Liver (tissue), 9 donors: ENCODE data around the gene C10orf88. TPM values are rescaled to one million over a fixed set of nuclear protein-coding genes. Genes with fewer than 3 reads are reported as not detected.

ENCODE experiments used
- DNase-seq: peaks from one replicate; pipeline ENCODE4 v3.0.0-alpha.2; 2017; ENCODE audit warnings: low spot score
- H3K27ac ChIP-seq, 2 donors: one replicate each; pipeline ENCODE4 v1.7.0; 2013; ENCODE audit warnings: inconsistent platforms in 2 of 2, low read length in 2 of 2, control low read depth in 1 of 2, low read depth in 1 of 2, mild to moderate bottlenecking in 1 of 2
- H3K27me3 ChIP-seq, 4 donors: one replicate each; pipeline versions ENCODE4 v1.6.1 to v1.7.0; 2013; ENCODE audit warnings: low read length in 3 of 4, inconsistent platforms in 1 of 4, mild to moderate bottlenecking in 1 of 4, moderate library complexity in 1 of 4; ENCODE audit not compliant: control insufficient read depth in 4 of 4, insufficient read depth in 4 of 4
- H3K36me3 ChIP-seq, 4 donors: one replicate each; pipeline versions ENCODE4 v1.6.1 to v1.7.0; 2013; ENCODE audit warnings: low read length in 3 of 4, mild to moderate bottlenecking in 3 of 4, low read depth in 1 of 4, moderate library complexity in 1 of 4; ENCODE audit not compliant: control insufficient read depth in 4 of 4, insufficient read depth in 3 of 4
- H3K4me1 ChIP-seq, 4 donors: one replicate each; pipeline versions ENCODE4 v1.6.1 to v1.7.0; 2013; ENCODE audit warnings: low read length in 3 of 4, mild to moderate bottlenecking in 3 of 4, moderate library complexity in 1 of 4; ENCODE audit not compliant: control insufficient read depth in 4 of 4, insufficient read depth in 4 of 4
- H3K4me3 ChIP-seq, 3 donors: one replicate each; pipeline versions ENCODE4 v1.6.1 to v1.7.0; 2013; ENCODE audit warnings: low read length in 3 of 3, control low read depth in 1 of 3, low read depth in 1 of 3, mild to moderate bottlenecking in 1 of 3
- H3K9ac ChIP-seq, 2 donors: one replicate each; pipeline ENCODE4 v1.7.0; 2013; ENCODE audit warnings: low read length in 2 of 2, mild to moderate bottlenecking in 2 of 2, moderate library complexity in 2 of 2, control low read depth in 1 of 2, low read depth in 1 of 2
- H3K9me3 ChIP-seq, 4 donors: one replicate each; pipeline versions ENCODE4 v1.6.1 to v1.7.0; 2013; ENCODE audit warnings: low read length in 3 of 4; ENCODE audit not compliant: control insufficient read depth in 4 of 4
- EGR1 ChIP-seq, 2 donors: IDR thresholded peaks; 2 replicates each; pipeline ENCODE4 v1.6.1; 2016 to 2018; ENCODE audit warnings: antibody characterized with exemption in 2 of 2, low read depth in 2 of 2
- FOXA1 ChIP-seq: IDR thresholded peaks from 2 replicates; pipeline ENCODE4 v1.6.1; 2016; ENCODE audit warnings: antibody characterized with exemption
- FOXA2 ChIP-seq: IDR thresholded peaks from 2 replicates; pipeline ENCODE4 v1.6.1; 2016; ENCODE audit warnings: antibody characterized with exemption
- GABPA ChIP-seq, 2 donors: IDR thresholded peaks in 1 of 2; conservative IDR thresholded peaks in 1 of 2; 2 replicates each; pipeline ENCODE4 v1.6.1; 2016; ENCODE audit warnings: antibody characterized with exemption in 2 of 2, mild to moderate bottlenecking in 1 of 2, moderate library complexity in 1 of 2
- HNF4A ChIP-seq, 2 donors: conservative IDR thresholded peaks; 2 replicates each; pipeline ENCODE4 v1.6.1; 2016; ENCODE audit warnings: antibody characterized with exemption in 2 of 2, mild to moderate bottlenecking in 2 of 2
- HNF4G ChIP-seq: IDR thresholded peaks from 2 replicates; pipeline ENCODE4 v1.6.1; 2016; ENCODE audit warnings: antibody characterized with exemption
- JUND ChIP-seq, 2 donors: IDR thresholded peaks; 2 replicates each; pipeline ENCODE4 v1.6.1; 2016; ENCODE audit warnings: antibody characterized with exemption in 2 of 2
- NR2F2 ChIP-seq: IDR thresholded peaks from 2 replicates; pipeline ENCODE4 v1.6.1; 2016; ENCODE audit warnings: antibody characterized with exemption
- RAD21 ChIP-seq, 2 donors: IDR thresholded peaks; 2 replicates each; pipeline ENCODE4 v1.6.1; 2016; ENCODE audit warnings: antibody characterized with exemption in 2 of 2, mild to moderate bottlenecking in 2 of 2
- RXRA ChIP-seq, 2 donors: IDR thresholded peaks; 2 replicates each; pipeline ENCODE4 v1.6.1; 2017 to 2018; ENCODE audit warnings: antibody characterized with exemption in 2 of 2, mild to moderate bottlenecking in 1 of 2
- SP1 ChIP-seq: IDR thresholded peaks from 2 replicates; pipeline ENCODE4 v1.6.1; 2018; ENCODE audit warnings: antibody characterized with exemption, mild to moderate bottlenecking
- TAF1 ChIP-seq: conservative IDR thresholded peaks from 2 replicates; pipeline ENCODE4 v1.6.1; 2016; ENCODE audit warnings: antibody characterized with exemption, mild to moderate bottlenecking
- YY1 ChIP-seq: IDR thresholded peaks from 2 replicates; pipeline ENCODE4 v1.6.1; 2016; ENCODE audit warnings: antibody characterized with exemption, mild to moderate bottlenecking
- polyA plus RNA-seq, 2 donors: library from polyadenylated mRNA; stranded (reverse) in 1 of 2; unstranded in 1 of 2; fragments of 200-250 nt in 1 of 2; fragments of >200 nt in 1 of 2; fragmentation: Nextera tagmentation in 1 of 2; extraction: Ambion mirVana in 1 of 2; gene quantifications; one replicate each; pipeline versions ENCODE4 v1.2.1 to v1.2.3, GENCODE V29; 2013 to 2015
- total RNA-seq, 2 donors: library from RNA; depleted of rRNA; stranded (reverse); fragments of >200 nt; gene quantifications; one replicate each; pipeline ENCODE4 v1.2.3, GENCODE V29; 2014
- TF ChIP-seq, protein P1 (sequence below): fragments of 150-350 bp; IDR thresholded peaks from 2 replicates; pipeline ENCODE4 v1.5.1; 2017; ENCODE audit warnings: improper control_type of control experiment, low read depth, low read length; ENCODE audit not compliant: missing input control
- TF ChIP-seq, protein P2 (sequence below): IDR thresholded peaks from 2 replicates; pipeline ENCODE4 v1.6.1; 2016; ENCODE audit warnings: antibody characterized with exemption
- TF ChIP-seq, protein P3 (sequence below): IDR thresholded peaks from 2 replicates; pipeline ENCODE4 v1.6.1; 2016; ENCODE audit warnings: antibody characterized with exemption
- TF ChIP-seq, protein P4 (sequence below): IDR thresholded peaks from 2 replicates; pipeline ENCODE4 v1.6.1; 2016; ENCODE audit warnings: antibody characterized with exemption
- TF ChIP-seq, protein P5 (sequence below): IDR thresholded peaks from 2 replicates; pipeline ENCODE4 v1.6.1; 2016; ENCODE audit warnings: antibody characterized with exemption, mild to moderate bottlenecking
- donor health status: healthy.
- donor health status: healthy.
- donor health status: healthy.
- donor health status: healthy.
- donor health status: healthy.

C10orf88 gene
- total and polyA plus RNA-seq, 4 donors, result 2.2 to 8.4 (median 3.6) TPM

DNA sequence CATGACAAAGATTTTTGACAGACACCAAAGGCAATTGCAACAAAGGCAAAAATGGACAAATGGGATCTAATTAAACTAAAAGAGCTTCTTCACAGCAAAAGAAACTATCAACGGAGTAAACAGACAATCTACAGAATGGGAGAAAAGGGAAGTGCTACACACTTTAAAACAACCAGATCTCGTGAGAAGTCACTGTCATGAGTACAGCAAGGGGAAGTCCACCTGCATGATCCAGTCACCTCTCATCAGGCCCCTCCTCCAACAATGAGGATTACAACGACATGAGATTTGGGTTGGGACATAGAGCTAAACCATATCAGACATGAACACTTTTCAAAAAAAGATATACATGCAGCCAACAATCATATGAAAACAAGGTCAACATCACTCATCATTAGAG, 14.7 kb upstream of the C10orf88 start (continued):
- TF ChIP-seq, protein P1, sequence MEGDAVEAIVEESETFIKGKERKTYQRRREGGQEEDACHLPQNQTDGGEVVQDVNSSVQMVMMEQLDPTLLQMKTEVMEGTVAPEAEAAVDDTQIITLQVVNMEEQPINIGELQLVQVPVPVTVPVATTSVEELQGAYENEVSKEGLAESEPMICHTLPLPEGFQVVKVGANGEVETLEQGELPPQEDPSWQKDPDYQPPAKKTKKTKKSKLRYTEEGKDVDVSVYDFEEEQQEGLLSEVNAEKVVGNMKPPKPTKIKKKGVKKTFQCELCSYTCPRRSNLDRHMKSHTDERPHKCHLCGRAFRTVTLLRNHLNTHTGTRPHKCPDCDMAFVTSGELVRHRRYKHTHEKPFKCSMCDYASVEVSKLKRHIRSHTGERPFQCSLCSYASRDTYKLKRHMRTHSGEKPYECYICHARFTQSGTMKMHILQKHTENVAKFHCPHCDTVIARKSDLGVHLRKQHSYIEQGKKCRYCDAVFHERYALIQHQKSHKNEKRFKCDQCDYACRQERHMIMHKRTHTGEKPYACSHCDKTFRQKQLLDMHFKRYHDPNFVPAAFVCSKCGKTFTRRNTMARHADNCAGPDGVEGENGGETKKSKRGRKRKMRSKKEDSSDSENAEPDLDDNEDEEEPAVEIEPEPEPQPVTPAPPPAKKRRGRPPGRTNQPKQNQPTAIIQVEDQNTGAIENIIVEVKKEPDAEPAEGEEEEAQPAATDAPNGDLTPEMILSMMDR, result no peak
- TF ChIP-seq HNF4G, result no peak

DNA sequence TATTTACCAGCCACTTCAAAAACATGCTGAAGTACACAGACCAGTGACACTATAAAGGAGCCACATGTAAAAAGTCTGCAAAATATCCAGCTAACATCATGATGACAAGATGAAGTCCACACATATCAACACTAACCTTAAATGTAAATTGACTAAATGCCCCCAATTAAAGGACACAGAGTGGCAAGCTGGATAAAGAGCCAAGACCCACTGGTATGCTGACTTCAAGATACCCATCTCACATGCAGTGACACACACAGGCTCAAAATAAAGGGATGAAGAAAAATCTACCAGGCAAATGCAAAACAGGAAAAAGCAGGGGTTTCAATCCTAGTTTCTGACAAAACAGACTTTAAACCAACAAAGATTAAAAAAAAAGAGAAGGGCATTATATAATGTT, 12.9 kb upstream of the C10orf88 start:
- no peaks in the 10 kb centered on the region for H3K27me3 ChIP-seq
- H3K4me3 ChIP-seq, result no peak overlapping the region
- DNase-seq, result no peak
- TF ChIP-seq FOXA1, result no peak
- TF ChIP-seq YY1, result no peak
- TF ChIP-seq, protein P1, result no peak
- no peak for TF ChIP-seq NR2F2
- TF ChIP-seq, protein P2, sequence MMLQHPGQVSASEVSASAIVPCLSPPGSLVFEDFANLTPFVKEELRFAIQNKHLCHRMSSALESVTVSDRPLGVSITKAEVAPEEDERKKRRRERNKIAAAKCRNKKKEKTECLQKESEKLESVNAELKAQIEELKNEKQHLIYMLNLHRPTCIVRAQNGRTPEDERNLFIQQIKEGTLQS, result no peak
- no peak for TF ChIP-seq JUND (IDR thresholded peaks at IDR 0.05)
- TF ChIP-seq, protein P3, sequence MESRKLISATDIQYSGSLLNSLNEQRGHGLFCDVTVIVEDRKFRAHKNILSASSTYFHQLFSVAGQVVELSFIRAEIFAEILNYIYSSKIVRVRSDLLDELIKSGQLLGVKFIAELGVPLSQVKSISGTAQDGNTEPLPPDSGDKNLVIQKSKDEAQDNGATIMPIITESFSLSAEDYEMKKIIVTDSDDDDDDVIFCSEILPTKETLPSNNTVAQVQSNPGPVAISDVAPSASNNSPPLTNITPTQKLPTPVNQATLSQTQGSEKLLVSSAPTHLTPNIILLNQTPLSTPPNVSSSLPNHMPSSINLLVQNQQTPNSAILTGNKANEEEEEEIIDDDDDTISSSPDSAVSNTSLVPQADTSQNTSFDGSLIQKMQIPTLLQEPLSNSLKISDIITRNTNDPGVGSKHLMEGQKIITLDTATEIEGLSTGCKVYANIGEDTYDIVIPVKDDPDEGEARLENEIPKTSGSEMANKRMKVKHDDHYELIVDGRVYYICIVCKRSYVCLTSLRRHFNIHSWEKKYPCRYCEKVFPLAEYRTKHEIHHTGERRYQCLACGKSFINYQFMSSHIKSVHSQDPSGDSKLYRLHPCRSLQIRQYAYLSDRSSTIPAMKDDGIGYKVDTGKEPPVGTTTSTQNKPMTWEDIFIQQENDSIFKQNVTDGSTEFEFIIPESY, result no peak
- TF ChIP-seq, protein P4, sequence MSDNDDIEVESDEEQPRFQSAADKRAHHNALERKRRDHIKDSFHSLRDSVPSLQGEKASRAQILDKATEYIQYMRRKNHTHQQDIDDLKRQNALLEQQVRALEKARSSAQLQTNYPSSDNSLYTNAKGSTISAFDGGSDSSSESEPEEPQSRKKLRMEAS, result no peak
- TF ChIP-seq, protein P5, sequence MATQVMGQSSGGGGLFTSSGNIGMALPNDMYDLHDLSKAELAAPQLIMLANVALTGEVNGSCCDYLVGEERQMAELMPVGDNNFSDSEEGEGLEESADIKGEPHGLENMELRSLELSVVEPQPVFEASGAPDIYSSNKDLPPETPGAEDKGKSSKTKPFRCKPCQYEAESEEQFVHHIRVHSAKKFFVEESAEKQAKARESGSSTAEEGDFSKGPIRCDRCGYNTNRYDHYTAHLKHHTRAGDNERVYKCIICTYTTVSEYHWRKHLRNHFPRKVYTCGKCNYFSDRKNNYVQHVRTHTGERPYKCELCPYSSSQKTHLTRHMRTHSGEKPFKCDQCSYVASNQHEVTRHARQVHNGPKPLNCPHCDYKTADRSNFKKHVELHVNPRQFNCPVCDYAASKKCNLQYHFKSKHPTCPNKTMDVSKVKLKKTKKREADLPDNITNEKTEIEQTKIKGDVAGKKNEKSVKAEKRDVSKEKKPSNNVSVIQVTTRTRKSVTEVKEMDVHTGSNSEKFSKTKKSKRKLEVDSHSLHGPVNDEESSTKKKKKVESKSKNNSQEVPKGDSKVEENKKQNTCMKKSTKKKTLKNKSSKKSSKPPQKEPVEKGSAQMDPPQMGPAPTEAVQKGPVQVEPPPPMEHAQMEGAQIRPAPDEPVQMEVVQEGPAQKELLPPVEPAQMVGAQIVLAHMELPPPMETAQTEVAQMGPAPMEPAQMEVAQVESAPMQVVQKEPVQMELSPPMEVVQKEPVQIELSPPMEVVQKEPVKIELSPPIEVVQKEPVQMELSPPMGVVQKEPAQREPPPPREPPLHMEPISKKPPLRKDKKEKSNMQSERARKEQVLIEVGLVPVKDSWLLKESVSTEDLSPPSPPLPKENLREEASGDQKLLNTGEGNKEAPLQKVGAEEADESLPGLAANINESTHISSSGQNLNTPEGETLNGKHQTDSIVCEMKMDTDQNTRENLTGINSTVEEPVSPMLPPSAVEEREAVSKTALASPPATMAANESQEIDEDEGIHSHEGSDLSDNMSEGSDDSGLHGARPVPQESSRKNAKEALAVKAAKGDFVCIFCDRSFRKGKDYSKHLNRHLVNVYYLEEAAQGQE, result no peak
- no peak for TF ChIP-seq FOXA2
- TF ChIP-seq GABPA (IDR thresholded peaks at IDR 0.05 in 1 of 2, conservative IDR thresholded peaks at IDR 0.05 in 1 of 2), result no peak
- no peak for TF ChIP-seq RAD21 (IDR thresholded peaks at IDR 0.05)
- no peak for TF ChIP-seq TAF1
- no peak for TF ChIP-seq RXRA (IDR thresholded peaks at IDR 0.05)
- TF ChIP-seq EGR1 (IDR thresholded peaks at IDR 0.05; ENCODE audit: low read depth in 2 of 2), result no peak
- no peak for TF ChIP-seq HNF4G
- no peak for TF ChIP-seq SP1
- no peak for TF ChIP-seq HNF4A (conservative IDR thresholded peaks at IDR 0.05)
- H3K4me1 ChIP-seq, result no peaks in the 10 kb centered on the region
- no peak overlapping the region for H3K9ac ChIP-seq
- no peaks in the 10 kb centered on the region for H3K36me3 ChIP-seq
- H3K9me3 ChIP-seq, result peaks cover 0 to 3% (median under 1%) of the 10 kb centered on the region in 4 donors
- H3K27ac ChIP-seq, result no peak overlapping the region
